DOHH2 (cell line): ENCODE measurements around the gene CCDC91.

Experiments used
- H3F3A ChIP-seq: fragments of 200-600 bp; sonication (generic), shearing (Covaris generic); 2 replicates; pipeline ENCODE4 v1.6.0; 2016; ENCODE audit warnings: antibody characterized with exemption, mild to moderate bottlenecking; ENCODE audit not compliant: control insufficient read depth, insufficient read depth
- H3K27ac ChIP-seq: fragments of 200-600 bp; sonication (generic); 2 replicates; pipeline ENCODE4 v1.5.1; 2014; ENCODE audit warnings: low read depth, mild to moderate bottlenecking, low read length, moderate library complexity
- H3K27me3 ChIP-seq: fragments of 200-600 bp; sonication (generic); 2 replicates; pipeline ENCODE4 v1.6.1; 2014; ENCODE audit warnings: mild to moderate bottlenecking, low read length, mixed read lengths; ENCODE audit not compliant: control insufficient read depth
- H3K36me3 ChIP-seq: fragments of 200-600 bp; sonication (generic); 2 replicates; pipeline ENCODE4 v1.6.1; 2014; ENCODE audit warnings: mild to moderate bottlenecking, low read length, moderate library complexity, mixed read lengths; ENCODE audit not compliant: control insufficient read depth
- H3K4me1 ChIP-seq: fragments of 200-600 bp; sonication (generic); 2 replicates; pipeline ENCODE4 v1.6.1; 2014; ENCODE audit warnings: mild to moderate bottlenecking, low read length, mixed read lengths; ENCODE audit not compliant: control insufficient read depth
- H3K4me2 ChIP-seq: fragments of 200-600 bp; sonication (generic); 2 replicates; pipeline ENCODE4 v1.6.0; 2014; ENCODE audit warnings: mild to moderate bottlenecking, low read length, moderate library complexity
- H3K4me3 ChIP-seq: fragments of 200-600 bp; sonication (generic); 2 replicates; pipeline ENCODE4 v1.5.1; 2014; ENCODE audit warnings: mild to moderate bottlenecking, low read length, mixed read lengths
- H3K79me2 ChIP-seq: fragments of 200-600 bp; sonication (generic); 2 replicates; pipeline ENCODE4 v1.6.1; 2014; ENCODE audit warnings: mild to moderate bottlenecking, low read length, mixed read lengths; ENCODE audit not compliant: control insufficient read depth
- H3K9me2 ChIP-seq: fragments of 200-600 bp; sonication (generic); replicated peaks from 2 replicates; pipeline ENCODE4 v1.6.1; 2014; ENCODE audit warnings: mild to moderate bottlenecking, low read length, mixed read lengths; ENCODE audit not compliant: control insufficient read depth
- H3K9me3 ChIP-seq: fragments of 200-600 bp; sonication (generic); 2 replicates; pipeline ENCODE4 v1.6.1; 2014; ENCODE audit warnings: antibody characterized with exemption, low read length, mixed read lengths; ENCODE audit not compliant: control insufficient read depth, insufficient read depth
- H4K20me1 ChIP-seq: fragments of 200-600 bp; sonication (generic); 2 replicates; pipeline ENCODE4 v1.6.0; 2014; ENCODE audit warnings: low read depth, mild to moderate bottlenecking, antibody characterized with exemption, low read length, moderate library complexity; ENCODE audit not compliant: control insufficient read depth, insufficient read depth
- CTCF ChIP-seq: fragments of 200-600 bp; sonication (generic); IDR thresholded peaks from one replicate; pipeline ENCODE4 v1.5.1; 2014; ENCODE audit warnings: antibody characterized with exemption, mild to moderate bottlenecking, low read depth, low read length; ENCODE audit not compliant: poor library complexity, severe bottlenecking
- EZH2phosphoT487 ChIP-seq: fragments of 200-600 bp; sonication (generic); IDR thresholded peaks from 2 replicates; pipeline ENCODE4 v1.6.1; 2017; ENCODE audit warnings: borderline replicate concordance, mild to moderate bottlenecking, antibody characterized with exemption, low read length, moderate library complexity, mixed read lengths

The CCDC91 gene

GRCh38 chr12:28242496-28243309, 52.4 kb downstream of the CCDC91 start:
- Histone ChIP-seq H3K4me2 (no peak overlapping the region), H3K36me3 (no peaks in the 10 kb centered on the region)

GRCh38 chr12:28243310-28243633, 53.0 kb downstream of the CCDC91 start:
- TF ChIP-seq EZH2phosphoT487: no peak
- no peak for TF ChIP-seq CTCF
- no peaks in the 10 kb centered on the region for H3K79me2 ChIP-seq
- H3K27me3 ChIP-seq: no peaks in the 10 kb centered on the region
- H3K27ac ChIP-seq: no peak overlapping the region
- no peaks in the 10 kb centered on the region for H3K4me1 ChIP-seq
- H3K36me3 ChIP-seq: no peaks in the 10 kb centered on the region
- no peaks in the 10 kb centered on the region for H3K9me3 ChIP-seq
- no peaks in the 10 kb centered on the region for H3K9me2 ChIP-seq
- H4K20me1 ChIP-seq: no peaks in the 10 kb centered on the region
- H3K4me3 ChIP-seq: no peak overlapping the region
- H3K4me2 ChIP-seq: no peak overlapping the region
- no peaks in the 10 kb centered on the region for H3F3A ChIP-seq

More at GRCh38 chr12:28242496-28243309, 52.4 kb downstream of the CCDC91 start:
- H3K9me2 ChIP-seq: no peaks in the 10 kb centered on the region
- no peak for TF ChIP-seq EZH2phosphoT487
- TF ChIP-seq CTCF: no peak
- no peak overlapping the region for H3K27ac ChIP-seq
- H4K20me1 ChIP-seq: no peaks in the 10 kb centered on the region
- H3K4me1 ChIP-seq: no peaks in the 10 kb centered on the region
- H3F3A ChIP-seq: no peaks in the 10 kb centered on the region
- H3K79me2 ChIP-seq: no peaks in the 10 kb centered on the region
- no peak overlapping the region for H3K4me3 ChIP-seq
- H3K27me3 ChIP-seq: no peaks in the 10 kb centered on the region
- no peaks in the 10 kb centered on the region for H3K9me3 ChIP-seq

GRCh38 chr12:28247806-28248205, 57.5 kb downstream of the CCDC91 start:
- no peaks in the 10 kb centered on the region for H3F3A ChIP-seq
- no peaks in the 10 kb centered on the region for H3K36me3 ChIP-seq
- no peak overlapping the region for H3K27ac ChIP-seq
- H3K9me2 ChIP-seq: no peaks in the 10 kb centered on the region
- no peaks in the 10 kb centered on the region for H3K9me3 ChIP-seq
- TF ChIP-seq EZH2phosphoT487 (no peak), CTCF (no peak)
- no peaks in the 10 kb centered on the region for H3K4me1 ChIP-seq
- H3K4me3 ChIP-seq: no peak overlapping the region
- no peak overlapping the region for H3K4me2 ChIP-seq
- no peaks in the 10 kb centered on the region for H3K27me3 ChIP-seq
- H3K79me2 ChIP-seq: peaks cover 10% of the 10 kb centered on the region
- H4K20me1 ChIP-seq: no peaks in the 10 kb centered on the region
